PC-3 (cell line): Measurements from ENCODE around the gene FAM162A.

Source experiments
- EZH2 ChIP-seq: fragments of 300-600 bp; sonication (generic); IDR thresholded peaks from one replicate; pipeline ENCODE4 v1.6.1; 2017; ENCODE audit warnings: antibody characterized with exemption, mild to moderate bottlenecking, low read length; ENCODE audit not compliant: unreplicated experiment
- TF ChIP-seq, protein P1 (sequence below): fragments of 300-600 bp; sonication (generic); conservative IDR thresholded peaks from 2 replicates; pipeline ENCODE4 v1.5.1; 2017; ENCODE audit warnings: antibody characterized with exemption, low read depth, mild to moderate bottlenecking, low read length

DNA sequence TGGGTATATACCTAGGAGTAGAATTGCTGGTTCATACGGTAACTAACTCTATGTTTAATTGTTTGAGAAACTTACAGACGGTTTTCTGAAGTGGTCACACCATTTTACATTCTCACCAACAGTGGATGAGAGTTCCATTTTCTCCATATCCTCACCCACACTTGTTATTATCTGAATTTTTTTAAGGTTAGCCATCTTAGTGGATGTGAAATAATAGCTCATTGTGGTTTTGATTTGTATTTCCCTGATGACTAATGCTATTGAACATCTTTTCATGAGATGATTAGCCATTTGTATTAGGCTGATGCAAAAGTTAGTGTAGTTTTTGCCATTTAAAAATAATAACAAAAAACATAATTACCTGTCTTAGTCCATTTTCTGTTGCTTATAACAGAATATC, 40.3 kb upstream of the FAM162A start:
- TF ChIP-seq EZH2, result no peak
- TF ChIP-seq, protein P1, sequence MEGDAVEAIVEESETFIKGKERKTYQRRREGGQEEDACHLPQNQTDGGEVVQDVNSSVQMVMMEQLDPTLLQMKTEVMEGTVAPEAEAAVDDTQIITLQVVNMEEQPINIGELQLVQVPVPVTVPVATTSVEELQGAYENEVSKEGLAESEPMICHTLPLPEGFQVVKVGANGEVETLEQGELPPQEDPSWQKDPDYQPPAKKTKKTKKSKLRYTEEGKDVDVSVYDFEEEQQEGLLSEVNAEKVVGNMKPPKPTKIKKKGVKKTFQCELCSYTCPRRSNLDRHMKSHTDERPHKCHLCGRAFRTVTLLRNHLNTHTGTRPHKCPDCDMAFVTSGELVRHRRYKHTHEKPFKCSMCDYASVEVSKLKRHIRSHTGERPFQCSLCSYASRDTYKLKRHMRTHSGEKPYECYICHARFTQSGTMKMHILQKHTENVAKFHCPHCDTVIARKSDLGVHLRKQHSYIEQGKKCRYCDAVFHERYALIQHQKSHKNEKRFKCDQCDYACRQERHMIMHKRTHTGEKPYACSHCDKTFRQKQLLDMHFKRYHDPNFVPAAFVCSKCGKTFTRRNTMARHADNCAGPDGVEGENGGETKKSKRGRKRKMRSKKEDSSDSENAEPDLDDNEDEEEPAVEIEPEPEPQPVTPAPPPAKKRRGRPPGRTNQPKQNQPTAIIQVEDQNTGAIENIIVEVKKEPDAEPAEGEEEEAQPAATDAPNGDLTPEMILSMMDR, result no peak
